HG02970 (cell line): ENCODE results near the gene RELL2.
A peak's percentile ranks its signal among the peaks of the same experiment; 100 is the strongest.
"Not testable (repeated sequence)": the region's sequence is repeated elsewhere in the genome, so short reads cannot be mapped to it uniquely, and the experiment has no call there.

Experiments
- ATAC-seq: cut with Tn5 transposase; IDR thresholded peaks from one replicate; pipeline ENCODE4 v1.9.1; 2021; ENCODE audit warnings: mild to moderate bottlenecking, moderate library complexity, moderate number of reproducible peaks; ENCODE audit not compliant: unreplicated experiment, low FRiP score

The RELL2 gene

GRCh38 chr5:141636413-141637122 lies at the start of gene RELL2, which contains the start of gene HDAC3:
RELL2 (plus strand) TSS chr5:141636997; CDS start chr5:141638226, 1,229 bp downstream.
HDAC3 (minus strand) TSS chr5:141636849; CDS start chr5:141636790, 59 bp downstream.
- ATAC-seq, result peak; percentile 77

- no peak for ATAC-seq
These were observed 46.7 kb upstream of the RELL2 start for GRCh38 chr5:141590127-141590526.

- ATAC-seq, result no peak
These were observed 39.9 kb upstream of the RELL2 start for GRCh38 chr5:141596867-141597266.

- no peak for ATAC-seq
These were observed 39.4 kb upstream of the RELL2 start for GRCh38 chr5:141597394-141597793.

GRCh38 chr5:141597814-141598213 lies 39.0 kb upstream of the RELL2 start:
- no peak for ATAC-seq

GRCh38 chr5:141598391-141599345 lies 38.1 kb upstream of the RELL2 start:
- ATAC-seq, result no peak

- no peak for ATAC-seq
These were observed 34.2 kb upstream of the RELL2 start for GRCh38 chr5:141602606-141603005.

- no peak for ATAC-seq
These were observed 32.7 kb upstream of the RELL2 start for GRCh38 chr5:141603923-141604717.

- peak; percentile 86 for ATAC-seq
These were observed 31.1 kb upstream of the RELL2 start for GRCh38 chr5:141605523-141606277.

- no peak for ATAC-seq
These were observed 28.8 kb upstream of the RELL2 start for GRCh38 chr5:141608046-141608445.

- no peak for ATAC-seq
These were observed 28.2 kb upstream of the RELL2 start for GRCh38 chr5:141608557-141608956.

GRCh38 chr5:141609044-141609443 lies 27.8 kb upstream of the RELL2 start:
- ATAC-seq, result no peak

- ATAC-seq, result not testable (repeated sequence)
These were observed 26.9 kb upstream of the RELL2 start for GRCh38 chr5:141609921-141610320.

GRCh38 chr5:141611289-141611688 lies 25.5 kb upstream of the RELL2 start:
- no peak for ATAC-seq

- ATAC-seq, result no peak
These were observed 23.5 kb upstream of the RELL2 start for GRCh38 chr5:141613344-141613743.

GRCh38 chr5:141615991-141616720 lies 20.6 kb upstream of the RELL2 start:
- ATAC-seq, result no peak

GRCh38 chr5:141617128-141617527 lies 19.7 kb upstream of the RELL2 start:
- ATAC-seq, result no peak

- no peak for ATAC-seq
These were observed 19.1 kb upstream of the RELL2 start for GRCh38 chr5:141617682-141618029.
